ENCODE data around the gene ZMYND8.

GRCh38 chr20:47297746-47298145 lies 58.8 kb downstream of the ZMYND8 start:
- TF ChIP-seq EZH2phosphoT487 (IDR thresholded peaks at IDR 0.05; ENCODE audit: borderline replicate concordance, low read length) (no peak), CTCF (conservative IDR thresholded peaks at IDR 0.05; ENCODE audit: low read depth, low read length) (no peak)
